Epithelial cell of esophagus (primary cell): ENCODE measurements around the gene ZDHHC14.

Experiments
- DNase-seq: peaks from one replicate; pipeline ENCODE4 v3.0.0; 2010; ENCODE audit warnings: low read depth
- H3K4me3 ChIP-seq: 2 replicates; pipeline ENCODE4 v1.5.1; 2011; ENCODE audit warnings: mild to moderate bottlenecking, low read length, control low read depth
- CTCF ChIP-seq: IDR thresholded peaks from 2 replicates; pipeline ENCODE4 v1.5.1; 2011; ENCODE audit warnings: low read depth, mild to moderate bottlenecking, low read length, control low read depth, inconsistent platforms; ENCODE audit not compliant: insufficient read depth; ENCODE audit errors: missing control alignments

The ZDHHC14 gene

DNA sequence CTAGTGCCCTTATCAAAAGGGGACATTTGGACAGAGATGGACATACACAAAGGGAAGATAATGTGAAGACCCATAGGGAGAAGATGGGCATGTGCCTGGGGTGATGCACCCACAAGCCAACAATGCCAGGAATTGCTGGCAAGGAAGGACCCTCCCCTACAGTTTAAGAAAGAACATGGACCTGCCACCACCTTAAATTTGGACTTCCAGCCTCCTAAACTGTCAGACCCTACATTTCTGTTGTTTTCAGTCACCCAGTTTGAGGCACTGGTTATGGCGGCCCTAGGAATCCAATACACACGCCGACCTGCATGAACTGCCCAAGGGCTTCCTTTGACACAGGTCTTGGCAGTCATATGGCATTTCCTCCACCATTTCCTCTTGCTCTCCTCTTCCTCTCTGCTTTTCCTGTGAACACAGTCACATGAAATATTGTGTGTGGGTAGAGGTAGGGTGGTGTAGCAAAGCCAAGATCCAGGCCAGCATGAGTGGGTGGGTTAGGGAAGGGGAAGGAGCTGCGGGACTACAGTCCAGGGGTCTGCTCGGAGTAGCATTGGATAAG is 115.6 kb downstream of the ZDHHC14 start:
- no peak for TF ChIP-seq CTCF
- no peak overlapping the region for H3K4me3 ChIP-seq
- no peak for DNase-seq

DNA sequence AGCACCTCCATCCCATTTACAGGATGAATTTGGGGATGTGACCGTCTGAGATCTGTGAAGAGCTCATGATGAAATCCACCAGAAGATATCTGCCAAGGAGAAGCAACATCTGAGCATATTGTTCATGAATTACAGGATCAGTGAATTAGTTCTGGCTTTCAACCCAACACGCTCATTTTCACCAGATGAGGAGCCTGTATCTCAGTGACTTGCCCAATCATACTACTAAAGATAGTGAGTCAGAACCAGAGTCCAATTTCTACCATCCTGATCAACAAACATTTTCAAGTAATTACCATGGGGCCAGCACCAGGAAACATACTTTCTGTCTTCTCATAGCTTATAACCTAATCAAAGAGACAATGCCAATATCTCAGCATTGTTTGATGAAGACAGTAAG is 116.6 kb downstream of the ZDHHC14 start:
- TF ChIP-seq CTCF: no peak
- no peak overlapping the region for H3K4me3 ChIP-seq
- no peak for DNase-seq

DNA sequence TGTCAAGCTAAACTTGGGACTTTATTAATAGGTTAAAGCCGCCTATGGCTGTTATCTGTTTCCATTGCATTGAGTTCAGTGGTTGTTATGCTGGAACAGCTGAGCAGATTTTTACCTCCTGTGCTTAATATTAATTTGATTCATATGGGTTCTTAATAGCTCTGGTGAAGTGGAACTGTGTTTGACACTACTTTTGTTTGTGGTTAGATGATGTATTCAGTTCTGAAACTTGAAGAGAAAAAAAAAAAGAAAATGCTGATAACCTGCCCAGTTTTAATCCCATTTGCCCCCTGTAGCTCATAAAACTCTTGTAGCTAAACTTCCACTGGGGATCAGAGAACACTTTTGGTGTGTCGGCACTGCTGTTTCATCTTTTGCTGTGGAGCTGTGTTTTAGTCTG is 117.8 kb downstream of the ZDHHC14 start:
- TF ChIP-seq CTCF: no peak
- no peak for DNase-seq
- no peak overlapping the region for H3K4me3 ChIP-seq

GRCh38 chr6:157500022-157500421 is 119.0 kb downstream of the ZDHHC14 start:
- H3K4me3 ChIP-seq: no peak overlapping the region
- TF ChIP-seq CTCF: no peak
- DNase-seq: no peak

GRCh38 chr6:157503018-157503747 is 122.2 kb downstream of the ZDHHC14 start:
- no peak overlapping the region for H3K4me3 ChIP-seq
- DNase-seq: no peak
- TF ChIP-seq CTCF: no peak

DNA sequence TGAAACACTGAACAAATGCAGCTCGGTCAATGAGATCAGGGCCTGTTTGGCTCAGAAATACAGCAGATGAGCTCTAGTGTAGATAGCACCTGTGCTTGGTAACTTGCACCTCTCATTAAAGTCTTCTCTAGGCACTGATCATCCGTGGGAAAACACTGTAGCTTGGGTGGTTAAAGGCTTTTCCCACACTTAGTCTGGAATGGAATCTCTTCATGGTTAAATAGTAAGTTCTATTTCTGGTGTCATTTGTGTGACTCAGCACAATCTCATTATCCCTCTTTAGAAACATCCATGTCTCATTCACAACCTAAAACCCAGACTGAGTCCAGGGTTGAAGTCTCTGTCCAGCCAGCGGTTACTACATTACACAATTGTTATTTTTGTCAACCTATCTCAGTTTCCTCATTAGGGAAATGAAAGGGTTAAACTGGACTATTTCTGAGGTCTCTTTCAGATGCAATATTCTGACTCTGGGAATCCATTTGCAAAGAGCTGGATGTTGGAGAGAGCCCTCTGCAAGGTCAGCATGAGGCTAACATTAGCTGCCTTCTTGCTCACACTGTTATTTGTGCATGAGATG is 125.0 kb downstream of the ZDHHC14 start:
- DNase-seq: no peak
- no peak overlapping the region for H3K4me3 ChIP-seq
- TF ChIP-seq CTCF: no peak
